ENCODE measurements around the gene AGBL4. TPM values are rescaled to one million over a fixed set of nuclear protein-coding genes. Genes with fewer than 3 reads are reported as not detected.
A peak's percentile ranks its signal among the peaks of the same experiment; 100 is the strongest.

The AGBL4 gene
- total RNA-seq, 2 experiments from 2014 or later = not detected

DNA sequence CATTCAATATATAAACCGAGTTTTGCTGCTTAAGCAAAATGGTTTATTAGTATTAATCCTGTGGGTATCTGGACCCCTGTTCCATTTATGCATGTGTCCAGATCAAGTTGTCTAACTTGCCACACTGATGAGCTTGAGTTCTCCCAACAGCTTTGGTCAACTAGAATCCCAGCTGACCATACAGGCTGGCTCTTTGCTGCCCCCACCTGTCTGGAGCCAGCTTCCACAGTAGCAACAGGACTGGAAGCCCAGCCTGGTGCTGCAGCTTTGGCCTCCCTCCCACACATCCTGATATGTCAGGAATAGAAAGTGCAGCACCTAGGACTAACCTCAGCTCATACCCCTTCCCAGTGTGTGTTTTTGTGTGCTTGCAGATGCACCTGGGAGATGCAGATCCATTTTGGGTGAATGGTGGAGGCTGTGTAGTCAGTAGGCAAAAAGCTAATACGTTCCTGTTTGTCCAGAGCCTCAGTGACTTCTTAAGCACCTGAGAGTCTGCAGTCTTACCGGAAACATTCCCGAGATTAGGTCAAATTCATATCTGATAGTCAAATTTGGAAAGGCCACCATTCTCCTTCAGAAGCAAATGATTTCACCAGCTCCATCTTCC, 1206.1 kb downstream of the AGBL4 start:
- Mint-ChIP-seq H3K27ac (no peak overlapping the region), H3K36me3 (ENCODE audit: low read depth) (no peaks in the 10 kb centered on the region), H3K4me1 (no peaks in the 10 kb centered on the region), H3K9me3 (no peaks in the 10 kb centered on the region), H3K4me3 (no peak overlapping the region), H3K27me3 (no peaks in the 10 kb centered on the region)
- ChIA-PET CTCF (interaction anchor here (0.7 to 1.5 kb wide), 2 partner anchors 94 to 140 kb away, joined by 3 to 14 read pairs; no protein-coding TSS in a partner anchor), POLR2A (no interaction called here)
- DNase-seq = peak; percentile 16

DNA sequence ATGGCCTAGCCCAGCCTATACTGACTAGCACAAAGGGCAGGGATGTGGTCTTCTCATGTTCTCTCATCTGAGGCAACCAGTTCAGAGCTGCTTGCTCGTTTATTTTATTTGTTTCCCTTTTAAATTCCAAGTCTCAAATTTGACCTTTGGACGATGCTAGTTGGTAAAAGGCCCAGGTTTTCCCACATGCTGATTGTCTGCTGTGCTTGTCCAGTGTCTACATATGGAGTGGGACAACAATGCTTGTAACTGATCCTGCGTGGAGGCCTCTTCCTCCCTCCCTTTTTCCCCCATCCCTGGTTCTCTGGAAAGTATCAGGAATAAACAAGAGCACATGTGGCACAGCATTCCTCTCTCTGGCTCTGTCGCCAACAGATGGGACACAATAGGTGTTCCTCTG, 1213.0 kb downstream of the AGBL4 start:
- no peak for DNase-seq
- Mint-ChIP-seq H3K9me3 (no peaks in the 10 kb centered on the region), H3K27me3 (no peaks in the 10 kb centered on the region), H3K27ac (no peak overlapping the region), H3K4me1 (no peaks in the 10 kb centered on the region), H3K36me3 (ENCODE audit: low read depth) (no peaks in the 10 kb centered on the region), H3K4me3 (no peak overlapping the region)
- ChIA-PET CTCF (no interaction called here), POLR2A (no interaction called here)

DNA sequence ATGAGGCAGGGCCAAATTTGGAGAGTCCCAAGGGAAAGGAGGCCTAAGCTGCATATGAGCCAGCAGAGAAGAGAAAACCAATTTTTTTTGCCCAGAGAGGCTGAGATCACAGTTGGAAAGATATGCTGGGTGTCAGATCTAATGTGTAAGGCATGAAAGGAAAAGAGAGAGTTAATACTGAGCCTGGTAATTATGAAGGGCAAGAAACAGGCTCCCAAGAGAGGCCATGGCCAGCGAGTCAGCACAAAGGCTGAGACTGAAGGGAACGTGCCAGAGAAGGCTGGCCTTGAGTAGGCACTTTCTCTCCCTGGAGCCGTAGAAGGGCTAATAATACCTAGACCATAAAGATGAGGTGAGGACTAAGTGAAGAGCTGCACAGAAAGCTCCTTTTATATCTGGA, 1215.3 kb downstream of the AGBL4 start:
- no peak overlapping the region for H3K27ac Mint-ChIP-seq
- H3K9me3 Mint-ChIP-seq = no peaks in the 10 kb centered on the region
- no peak overlapping the region for H3K4me3 Mint-ChIP-seq
- no peaks in the 10 kb centered on the region for H3K36me3 Mint-ChIP-seq (ENCODE audit: low read depth)
- ChIA-PET CTCF (no interaction called here), POLR2A (no interaction called here)
- no peak for DNase-seq
- no peaks in the 10 kb centered on the region for H3K4me1 Mint-ChIP-seq
- H3K27me3 Mint-ChIP-seq = no peaks in the 10 kb centered on the region

DNA sequence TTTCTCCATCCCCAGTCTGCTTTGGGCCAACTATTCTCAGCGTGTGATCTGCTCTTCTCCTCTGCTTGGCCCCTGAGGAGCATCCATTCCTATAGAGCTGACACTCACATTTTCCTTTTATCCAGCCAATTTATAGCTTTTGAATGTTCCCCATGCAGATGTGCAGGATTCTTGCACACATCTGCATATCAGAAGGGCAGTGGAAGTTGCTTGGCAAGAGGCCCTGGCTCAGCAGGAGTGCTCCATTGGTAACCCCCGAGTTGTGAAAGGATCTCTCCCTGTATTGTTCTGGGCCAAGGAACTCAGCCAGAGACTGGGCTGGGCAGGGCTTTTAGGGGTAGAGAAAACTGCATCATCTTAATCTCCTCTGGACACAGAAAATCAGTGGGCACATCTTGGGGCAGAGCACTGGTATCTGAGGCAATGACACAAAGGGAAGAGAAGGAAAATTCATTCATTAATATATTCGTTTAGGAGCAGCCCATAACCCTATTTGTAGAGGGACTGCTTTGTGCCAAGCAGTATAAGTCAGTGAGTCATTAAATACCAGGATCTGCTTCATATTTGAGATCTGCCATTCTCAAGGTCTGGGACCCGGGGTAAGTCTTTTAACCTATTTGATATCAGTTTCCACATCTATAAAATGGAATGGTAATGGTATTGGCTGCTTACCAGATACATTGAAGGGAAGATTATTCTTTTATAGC, 1216.0 kb downstream of the AGBL4 start:
- POLR2A ChIA-PET = no interaction called here
- no peak overlapping the region for H3K27ac Mint-ChIP-seq
- no peak overlapping the region for H3K4me3 Mint-ChIP-seq
- H3K27me3 Mint-ChIP-seq = no peaks in the 10 kb centered on the region
- CTCF ChIA-PET = no interaction called here
- H3K36me3 Mint-ChIP-seq (ENCODE audit: low read depth) = no peaks in the 10 kb centered on the region
- no peaks in the 10 kb centered on the region for H3K9me3 Mint-ChIP-seq
- H3K4me1 Mint-ChIP-seq = no peaks in the 10 kb centered on the region
- DNase-seq = no peak

DNA sequence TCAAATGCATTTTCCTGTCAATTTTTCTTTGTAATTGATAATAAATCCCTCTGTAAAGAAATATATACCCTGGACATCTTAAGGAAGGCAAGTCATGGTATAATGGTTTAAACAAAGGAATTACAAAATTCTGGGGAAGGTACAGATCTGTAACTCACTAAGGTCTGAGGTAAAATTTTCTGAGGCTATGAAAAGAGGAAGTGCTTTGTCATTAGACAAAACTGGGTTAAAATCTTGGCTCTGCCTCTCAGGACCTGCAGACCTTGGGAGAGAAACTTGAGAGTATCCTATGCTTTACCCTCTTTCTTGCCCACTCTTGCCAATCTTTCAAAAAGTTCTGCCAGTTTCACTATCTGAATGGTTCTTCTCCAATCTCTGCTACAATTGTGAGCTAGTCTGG, 1220.3 kb downstream of the AGBL4 start:
- Mint-ChIP-seq H3K36me3 (ENCODE audit: low read depth) (no peaks in the 10 kb centered on the region), H3K4me3 (no peak overlapping the region), H3K27me3 (no peaks in the 10 kb centered on the region), H3K27ac (no peak overlapping the region), H3K9me3 (no peaks in the 10 kb centered on the region), H3K4me1 (no peaks in the 10 kb centered on the region)
- ChIA-PET CTCF (no interaction called here), POLR2A (no interaction called here)
- DNase-seq = no peak

DNA sequence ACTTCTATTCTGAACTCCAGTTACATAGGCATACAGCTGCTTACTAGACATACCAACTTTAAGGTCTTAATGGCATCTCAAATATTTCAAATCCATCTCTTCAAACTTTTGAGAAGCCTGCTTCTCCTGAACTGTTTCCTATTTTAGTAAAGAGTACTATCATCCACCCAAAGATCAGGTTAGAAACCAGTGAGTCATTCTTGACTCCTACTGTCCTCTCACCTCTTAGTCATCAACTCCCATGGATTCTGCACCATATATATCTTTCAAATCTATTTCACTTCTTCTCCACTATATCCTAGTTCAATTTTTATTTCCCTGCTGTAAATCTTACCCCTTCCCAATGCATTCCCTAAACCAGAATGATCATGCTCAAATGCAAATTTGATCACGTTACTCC, 1228.9 kb downstream of the AGBL4 start:
- Mint-ChIP-seq H3K9me3 (no peaks in the 10 kb centered on the region), H3K4me3 (no peak overlapping the region), H3K27me3 (no peaks in the 10 kb centered on the region), H3K4me1 (peaks cover 2% of the 10 kb centered on the region), H3K36me3 (ENCODE audit: low read depth) (no peaks in the 10 kb centered on the region), H3K27ac (no peak overlapping the region)
- ChIA-PET POLR2A (no interaction called here), CTCF (no interaction called here)
- DNase-seq = no peak

DNA sequence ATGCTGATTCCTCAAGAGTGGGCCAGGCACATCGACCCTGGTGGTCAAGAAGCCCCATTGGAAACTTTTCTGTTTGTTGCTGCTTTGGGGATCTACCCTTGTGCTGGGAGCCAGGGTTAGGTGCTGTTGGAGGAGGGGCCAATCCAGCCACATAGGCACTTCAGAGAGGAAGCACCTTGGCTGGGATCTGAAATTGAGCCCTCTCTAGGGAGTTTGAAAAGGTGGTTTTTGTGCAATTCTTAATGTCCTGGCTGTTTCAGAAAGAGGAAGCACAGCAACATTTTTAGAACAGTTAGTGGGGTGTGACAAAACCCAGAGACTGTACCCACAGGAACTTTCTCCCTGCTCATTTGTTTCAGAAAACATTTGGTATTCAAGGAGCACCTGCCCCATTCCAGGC, 1229.9 kb downstream of the AGBL4 start:
- Mint-ChIP-seq H3K36me3 (ENCODE audit: low read depth) (no peaks in the 10 kb centered on the region), H3K9me3 (no peaks in the 10 kb centered on the region), H3K4me3 (no peak overlapping the region), H3K27ac (no peak overlapping the region), H3K4me1 (peaks cover 2% of the 10 kb centered on the region), H3K27me3 (no peaks in the 10 kb centered on the region)
- CTCF ChIA-PET = no interaction called here
- POLR2A ChIA-PET = no interaction called here
- no peak for DNase-seq

DNA sequence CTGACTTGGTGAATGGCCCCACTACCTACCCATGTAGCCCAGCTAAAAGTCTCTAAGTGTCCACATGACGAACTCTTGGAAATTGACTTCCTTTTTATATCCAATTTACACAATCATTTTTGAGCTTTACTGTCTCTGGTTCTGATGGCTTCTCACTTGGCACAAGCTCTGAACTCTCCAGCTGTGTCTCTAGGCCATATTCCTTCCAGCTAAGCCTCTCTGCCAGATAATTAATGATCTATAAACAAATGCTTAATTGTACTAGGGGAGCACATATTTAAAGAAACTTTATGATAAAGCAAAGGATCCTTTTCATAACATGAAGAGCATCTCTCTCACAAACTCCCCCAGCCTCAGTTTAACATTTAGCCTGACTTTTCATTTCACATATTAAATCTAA, 1230.8 kb downstream of the AGBL4 start:
- ChIA-PET CTCF (no interaction called here), POLR2A (no interaction called here)
- Mint-ChIP-seq H3K9me3 (no peaks in the 10 kb centered on the region), H3K4me3 (no peak overlapping the region), H3K4me1 (peaks cover 2% of the 10 kb centered on the region), H3K36me3 (ENCODE audit: low read depth) (no peaks in the 10 kb centered on the region), H3K27ac (no peak overlapping the region), H3K27me3 (no peaks in the 10 kb centered on the region)
- no peak for DNase-seq

DNA sequence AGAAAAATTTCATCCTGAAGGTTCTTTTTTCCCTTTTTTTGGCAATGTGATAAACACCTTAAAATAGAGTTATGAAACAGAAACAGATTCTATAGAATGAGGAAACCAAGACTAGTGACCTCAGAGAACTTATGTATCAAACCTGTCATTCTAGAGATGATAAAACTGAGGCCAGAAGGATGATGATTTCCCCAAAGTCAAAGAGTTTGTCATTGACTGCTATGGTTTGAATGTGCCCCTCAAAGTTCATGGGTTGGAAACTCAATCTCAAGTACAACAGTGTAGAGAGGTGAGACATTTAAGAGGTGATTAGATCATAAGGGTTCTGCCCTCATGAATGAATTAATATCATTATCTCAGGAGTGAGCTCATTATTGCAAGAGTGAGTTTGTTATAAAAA, 1233.4 kb downstream of the AGBL4 start:
- ChIA-PET CTCF (no interaction called here), POLR2A (no interaction called here)
- Mint-ChIP-seq H3K4me3 (no peak overlapping the region), H3K4me1 (peaks cover 2% of the 10 kb centered on the region), H3K36me3 (ENCODE audit: low read depth) (no peaks in the 10 kb centered on the region), H3K27me3 (no peaks in the 10 kb centered on the region), H3K9me3 (no peaks in the 10 kb centered on the region), H3K27ac (no peak overlapping the region)
- no peak for DNase-seq

DNA sequence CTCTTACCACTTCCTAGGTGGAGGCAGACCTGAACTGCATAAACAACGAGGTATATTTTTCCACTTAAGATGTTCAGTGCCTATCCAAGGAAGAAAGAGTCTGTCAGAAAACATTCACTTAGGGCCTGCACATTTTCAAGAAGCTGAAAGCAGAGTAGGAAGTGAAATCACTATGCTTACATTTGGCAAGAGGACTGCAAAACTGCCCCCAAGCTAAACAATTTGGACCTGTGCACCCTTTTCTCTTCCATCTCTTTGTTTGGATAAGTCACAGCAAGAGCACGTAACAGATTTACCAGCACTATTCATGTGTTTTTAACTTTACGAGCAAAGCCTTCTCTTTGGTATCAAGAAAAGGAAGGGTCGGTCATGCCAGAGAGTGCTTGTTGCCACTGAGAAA, 1233.9 kb downstream of the AGBL4 start:
- Mint-ChIP-seq H3K36me3 (ENCODE audit: low read depth) (no peaks in the 10 kb centered on the region), H3K27me3 (no peaks in the 10 kb centered on the region), H3K4me3 (no peak overlapping the region), H3K4me1 (peaks cover 2% of the 10 kb centered on the region), H3K9me3 (no peaks in the 10 kb centered on the region), H3K27ac (no peak overlapping the region)
- POLR2A ChIA-PET = no interaction called here
- no peak for DNase-seq
- CTCF ChIA-PET = no interaction called here

DNA sequence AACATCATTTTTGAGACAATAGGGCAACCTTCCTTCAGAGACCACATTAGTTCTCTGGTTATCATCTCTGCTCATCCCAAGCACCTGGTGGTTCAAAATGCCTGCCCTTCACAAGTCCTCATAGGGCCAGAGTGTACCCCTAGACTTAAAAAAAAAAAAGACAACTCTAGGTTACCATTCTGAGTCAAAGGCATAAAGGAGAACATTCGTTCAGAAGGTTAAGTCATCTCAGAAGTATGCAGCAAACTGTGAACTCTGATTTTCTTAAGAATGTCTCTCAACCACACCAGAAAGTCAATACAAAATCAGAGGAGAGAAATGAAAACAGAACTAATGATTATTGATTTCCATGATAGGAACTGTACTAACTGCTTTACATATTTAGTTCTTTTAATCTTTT, 1237.9 kb downstream of the AGBL4 start:
- H3K4me1 Mint-ChIP-seq = peaks cover 2% of the 10 kb centered on the region
- no peak for DNase-seq
- H3K27ac Mint-ChIP-seq = no peak overlapping the region
- no peaks in the 10 kb centered on the region for H3K36me3 Mint-ChIP-seq (ENCODE audit: low read depth)
- no peaks in the 10 kb centered on the region for H3K27me3 Mint-ChIP-seq
- ChIA-PET CTCF (no interaction called here), POLR2A (no interaction called here)
- no peak overlapping the region for H3K4me3 Mint-ChIP-seq
- no peaks in the 10 kb centered on the region for H3K9me3 Mint-ChIP-seq

DNA sequence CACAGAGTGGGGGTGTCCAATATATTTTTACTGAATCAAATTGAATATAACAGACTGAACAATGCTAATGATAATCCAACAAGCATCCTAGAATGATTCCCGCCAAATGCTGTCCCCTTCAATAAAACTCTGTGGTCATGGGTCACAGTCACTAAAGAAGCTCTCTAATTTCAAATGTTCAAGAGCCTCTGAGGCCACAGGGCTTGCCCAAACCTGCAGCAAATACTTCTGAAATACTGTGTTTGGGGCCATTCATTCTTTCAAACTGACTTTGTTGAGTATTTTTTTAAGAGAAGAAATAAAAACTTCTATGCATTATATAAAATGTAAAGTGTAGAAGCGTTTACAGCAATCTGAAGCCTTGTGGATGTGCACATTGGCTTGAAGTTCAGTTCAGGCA, 1239.5 kb downstream of the AGBL4 start:
- CTCF ChIA-PET = no interaction called here
- no peaks in the 10 kb centered on the region for H3K4me1 Mint-ChIP-seq
- H3K4me3 Mint-ChIP-seq = no peak overlapping the region
- no peaks in the 10 kb centered on the region for H3K27me3 Mint-ChIP-seq
- no peaks in the 10 kb centered on the region for H3K36me3 Mint-ChIP-seq (ENCODE audit: low read depth)
- DNase-seq = no peak
- POLR2A ChIA-PET = no interaction called here
- H3K9me3 Mint-ChIP-seq = no peaks in the 10 kb centered on the region
- H3K27ac Mint-ChIP-seq = no peak overlapping the region

DNA sequence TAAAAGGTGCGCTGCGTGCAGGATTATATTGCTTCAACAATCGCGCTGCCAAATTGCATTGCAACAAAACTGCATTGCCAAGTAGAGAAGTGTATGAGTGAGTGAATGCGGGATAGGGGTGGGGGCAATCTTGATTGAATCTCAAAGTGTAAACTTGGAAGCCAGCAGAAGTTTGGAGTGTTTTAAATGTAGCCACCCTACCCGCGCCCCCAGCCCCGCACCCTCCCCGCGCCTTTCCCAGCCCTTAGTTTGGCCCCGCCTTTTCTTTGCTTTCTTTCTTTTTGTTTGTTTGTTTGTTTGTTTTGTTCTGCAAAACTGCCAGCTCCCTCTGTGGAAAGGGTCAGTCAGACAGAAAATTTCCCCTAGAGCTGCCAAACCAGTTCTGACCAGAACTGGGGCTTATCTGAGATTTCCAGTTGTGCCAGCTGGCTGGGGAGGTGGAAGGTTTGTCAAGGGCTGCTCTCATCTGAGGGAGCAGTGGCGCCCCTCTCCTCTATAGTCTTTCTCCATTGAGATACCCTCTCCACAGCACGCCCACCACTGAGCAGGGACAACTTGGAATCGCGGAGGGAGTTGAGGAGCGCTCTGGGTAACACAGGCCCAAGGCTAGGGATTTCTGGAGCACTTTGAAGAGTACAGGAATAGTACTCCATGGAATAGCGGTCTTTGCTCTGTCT, 1246.4 kb downstream of the AGBL4 start:
- no peak for DNase-seq
- CTCF ChIA-PET = no interaction called here

More for the DNA sequence above, 1246.4 kb downstream of the AGBL4 start:
- H3K36me3 Mint-ChIP-seq (ENCODE audit: low read depth) = no peaks in the 10 kb centered on the region
- H3K4me3 Mint-ChIP-seq = peak overlapping the region; percentile 58
- POLR2A ChIA-PET = no interaction called here
- no peak overlapping the region for H3K27ac Mint-ChIP-seq
- H3K9me3 Mint-ChIP-seq = no peaks in the 10 kb centered on the region
- peaks cover 6% of the 10 kb centered on the region for H3K4me1 Mint-ChIP-seq
- H3K27me3 Mint-ChIP-seq = peaks cover 18% of the 10 kb centered on the region
